Stimulated activated CD8-positive, alpha-beta memory T cell treated with anti-CD3 and anti-CD28 coated beads, Interleukin-15, amount 100 ng/mL, for 24 hours (primary cell): ENCODE measurements around the gene KRTAP6-2.

Source experiments
- DNase-seq: peaks from one replicate; pipeline ENCODE4 v3.0.0-alpha.2; 2020; ENCODE audit warnings: low read depth

The KRTAP6-2 gene, protein sequence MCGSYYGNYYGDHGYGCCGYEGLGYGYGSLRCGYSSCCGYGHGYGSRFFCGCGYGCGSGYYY

DNA sequence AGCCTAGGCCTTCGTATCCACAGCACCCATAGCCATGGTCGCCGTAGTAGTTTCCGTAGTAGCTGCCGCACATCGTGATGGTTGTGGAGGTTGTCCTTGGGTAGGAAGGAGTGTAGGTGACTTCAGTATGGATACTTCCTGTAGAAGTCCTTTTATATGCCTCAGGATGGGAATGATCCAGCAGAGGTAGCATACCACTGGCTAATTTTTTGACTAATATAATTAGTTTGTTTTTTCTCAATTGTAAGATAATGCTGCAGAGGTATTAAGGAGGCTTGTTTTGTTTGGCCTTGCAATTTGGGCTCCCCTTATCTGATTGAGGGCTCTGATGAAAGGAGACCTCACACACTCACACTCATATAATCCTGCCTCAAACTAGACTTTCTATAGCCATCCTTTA lies at the start of gene KRTAP6-2:
Gene KRTAP6-2, minus strand, starts transcription at position 101 of the 400 bp plus-strand sequence. Its CDS starts 28 bp downstream, at position 73.
- DNase-seq = no peak

DNA sequence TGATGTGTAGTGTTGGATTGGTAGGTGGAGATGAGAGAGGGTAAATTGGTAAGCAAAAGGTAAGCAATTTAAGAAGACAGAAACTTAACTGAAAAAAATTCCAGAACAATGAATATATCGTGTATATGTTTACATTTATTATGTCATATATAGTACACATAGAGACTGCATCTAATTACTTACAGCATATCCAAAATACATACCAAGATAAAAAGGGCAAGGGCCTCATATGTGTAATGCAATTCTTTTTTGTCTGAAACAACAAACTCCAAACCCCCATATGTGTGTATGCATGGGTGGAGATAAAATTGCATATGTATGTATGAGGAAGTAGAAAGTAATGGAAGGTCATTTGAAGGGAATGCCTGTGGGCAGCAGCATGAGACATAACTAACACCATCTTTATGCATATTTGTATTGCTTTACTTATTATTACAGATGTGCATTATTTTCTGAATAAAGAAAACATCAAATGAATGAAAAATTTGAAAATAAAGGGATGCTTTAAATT lies 48.3 kb upstream of the KRTAP6-2 start:
- DNase-seq = no peak

DNA sequence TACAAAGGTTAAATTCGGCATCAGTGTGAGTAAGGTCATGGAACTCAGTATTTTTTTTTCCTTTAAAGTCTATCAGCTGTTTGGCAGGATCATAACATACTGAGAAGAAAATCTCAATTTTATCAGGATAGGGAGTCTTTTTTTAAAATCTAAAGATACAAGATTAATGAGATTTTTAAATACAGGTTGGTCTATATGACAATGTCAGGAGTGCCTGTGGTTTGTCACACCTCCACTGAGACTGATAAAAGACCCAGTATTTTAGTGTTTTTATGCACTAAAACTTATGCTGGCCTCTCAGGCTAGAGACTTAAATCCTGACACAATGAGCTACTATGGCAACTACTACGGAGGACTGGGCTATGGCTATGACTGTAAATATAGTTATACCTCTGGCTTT lies 43.9 kb upstream of the KRTAP6-2 start, which contains the start of gene KRTAP20-3:
Gene KRTAP20-3, plus strand, starts transcription at position 301 of the 400 bp plus-strand sequence.
- DNase-seq = no peak

DNA sequence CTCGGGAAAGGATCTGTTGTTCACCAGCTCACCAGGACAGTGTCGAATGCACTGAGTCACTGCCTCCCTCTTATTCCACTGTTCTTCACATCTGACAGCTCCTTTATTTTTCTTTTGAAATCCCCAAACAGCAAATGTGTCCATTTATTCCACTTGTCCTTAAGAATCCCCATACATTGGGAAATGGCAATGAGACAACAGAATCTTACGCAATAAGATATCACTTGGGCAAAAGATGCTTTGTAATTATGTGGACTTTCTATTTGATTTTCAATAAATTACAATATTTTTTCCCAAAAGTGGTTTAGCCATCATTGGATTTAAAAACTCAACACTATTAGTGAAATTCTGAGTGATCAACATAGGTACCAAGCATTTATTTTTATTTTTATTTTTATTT lies 40.0 kb upstream of the KRTAP6-2 start:
- DNase-seq = no peak

DNA sequence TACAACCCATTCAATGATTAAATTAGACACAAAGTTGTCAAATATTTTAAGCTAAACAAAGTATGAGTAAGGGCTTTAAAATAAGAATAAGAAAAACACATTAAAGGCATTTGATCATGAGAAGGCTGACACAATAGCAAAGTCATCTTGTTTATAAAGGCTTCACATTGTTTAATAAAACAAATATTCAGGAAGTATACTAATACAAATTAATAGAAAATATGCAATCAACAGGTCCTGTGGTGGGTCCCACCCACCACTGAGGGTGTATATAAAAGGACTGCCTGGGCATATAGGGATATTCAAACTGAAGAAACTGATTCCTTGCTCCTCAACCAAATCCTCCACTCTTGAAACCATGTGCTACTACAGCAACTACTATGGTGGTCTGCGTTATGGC lies 36.2 kb upstream of the KRTAP6-2 start, which contains the start of gene KRTAP20-2:
Gene KRTAP20-2, plus strand, starts transcription at position 301 of the 400 bp plus-strand sequence. Its CDS starts 58 bp downstream, at position 359.
- no peak for DNase-seq

DNA sequence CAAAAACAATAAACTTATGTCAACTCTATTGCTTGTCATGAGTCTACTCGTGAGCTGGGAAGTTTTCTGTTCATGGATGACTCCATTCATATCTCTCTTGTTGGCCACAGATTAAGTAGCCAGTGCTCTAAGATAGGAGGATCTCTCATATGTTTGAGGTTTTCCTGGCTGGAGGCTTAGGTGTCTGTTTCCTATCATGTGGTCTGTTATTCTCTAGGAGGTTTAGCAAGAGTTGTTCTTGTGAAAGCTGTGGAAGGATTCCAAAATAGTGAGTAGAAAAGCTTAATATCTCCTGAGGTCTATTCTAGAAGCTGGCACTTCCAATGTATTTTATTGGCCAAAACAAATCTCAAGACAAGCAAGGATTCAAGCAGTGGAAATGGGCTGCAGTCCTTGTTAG lies 30.5 kb upstream of the KRTAP6-2 start:
- DNase-seq = no peak

DNA sequence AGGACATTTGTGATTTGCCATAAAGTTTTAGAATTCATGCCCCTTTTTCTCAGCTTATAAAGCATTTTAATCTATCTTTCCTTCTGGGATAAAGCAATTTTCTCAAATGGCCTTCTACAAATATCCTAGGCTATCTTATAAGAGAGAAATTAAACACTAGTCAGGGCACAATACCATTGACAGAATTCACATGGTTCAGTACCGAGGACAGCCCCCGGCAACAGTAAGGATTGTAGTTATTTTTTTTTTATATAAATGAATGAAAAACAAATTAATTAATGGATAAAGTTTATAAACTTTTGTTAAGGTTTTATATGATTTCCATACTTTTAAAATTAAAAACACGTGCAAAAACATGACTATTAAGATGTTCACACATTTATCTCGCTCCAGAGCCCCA lies 29.4 kb upstream of the KRTAP6-2 start:
- DNase-seq = no peak

DNA sequence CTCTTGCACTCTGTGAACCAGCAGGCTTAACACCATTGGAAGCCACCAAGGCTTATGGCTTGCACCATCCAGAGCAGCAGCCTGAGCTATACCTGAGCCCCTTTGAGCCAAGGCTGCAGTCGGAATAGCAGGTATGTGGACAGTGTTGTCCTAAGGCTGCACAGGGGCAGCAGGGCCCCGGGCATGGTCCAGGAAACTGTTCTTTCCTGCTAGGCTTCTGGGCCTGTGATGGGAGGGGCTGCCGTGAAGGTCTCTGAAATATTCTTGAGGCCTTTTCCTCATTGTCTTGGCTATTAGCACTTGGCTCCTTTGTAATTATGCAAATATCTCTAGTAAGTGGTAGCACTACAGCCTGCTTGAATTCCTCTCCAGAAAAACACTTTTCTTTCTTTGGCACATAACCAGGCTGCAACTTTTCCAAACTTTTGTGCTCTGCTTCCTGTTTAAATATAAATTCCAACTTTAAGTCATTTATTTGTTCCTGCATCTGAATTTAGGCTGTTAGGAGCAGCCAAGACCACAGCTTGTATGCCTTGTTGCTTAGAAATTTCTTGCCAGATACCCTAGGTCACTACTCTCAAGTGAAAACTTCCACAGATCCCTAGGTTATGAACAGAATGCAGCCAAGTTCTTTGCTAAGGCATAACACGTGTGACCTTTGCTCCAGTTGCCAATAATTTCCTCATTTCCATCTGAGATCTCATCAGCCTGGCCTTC lies 26.9 kb upstream of the KRTAP6-2 start:
- DNase-seq = no peak

DNA sequence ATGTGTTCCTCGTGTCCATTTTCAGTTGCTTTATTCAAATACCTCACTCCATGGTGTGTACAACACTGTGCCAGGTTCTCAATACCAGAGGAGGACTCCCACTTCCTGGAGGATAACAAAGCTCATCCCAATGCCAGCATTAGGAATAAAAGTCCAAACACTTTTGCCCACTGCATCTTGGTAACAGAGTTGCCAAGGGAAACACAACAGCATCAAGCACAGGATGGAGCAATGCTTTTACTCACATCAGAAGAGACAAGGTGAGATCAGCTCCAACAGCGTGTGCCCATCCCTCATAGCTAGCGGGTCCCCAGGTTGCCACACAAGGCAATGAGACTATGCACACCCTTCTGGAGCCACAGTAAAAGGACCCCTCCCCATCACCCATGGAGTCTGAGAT lies 24.7 kb upstream of the KRTAP6-2 start:
- DNase-seq = no peak

DNA sequence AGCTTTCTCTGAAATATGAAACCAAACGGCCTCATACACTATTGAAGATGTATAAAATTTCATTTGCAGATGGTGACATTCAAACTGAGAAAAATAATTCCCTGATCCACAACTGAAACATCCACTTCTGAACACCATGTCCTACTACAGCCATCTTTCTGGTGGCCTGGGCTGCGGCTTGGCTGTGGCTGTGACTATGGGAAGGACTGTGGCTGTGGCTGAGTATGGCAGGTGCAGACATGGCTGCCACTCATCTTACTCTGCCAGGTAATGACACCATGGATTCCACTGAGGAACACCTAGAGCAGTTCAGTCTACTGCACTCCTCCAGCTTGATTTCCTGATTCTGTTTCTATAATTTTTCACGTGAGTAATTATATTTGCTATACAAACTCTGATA lies 21.8 kb upstream of the KRTAP6-2 start, which contains the start of gene KRTAP20-4:
Gene KRTAP20-4, plus strand, starts transcription at position 106 of the 400 bp plus-strand sequence.
- no peak for DNase-seq

DNA sequence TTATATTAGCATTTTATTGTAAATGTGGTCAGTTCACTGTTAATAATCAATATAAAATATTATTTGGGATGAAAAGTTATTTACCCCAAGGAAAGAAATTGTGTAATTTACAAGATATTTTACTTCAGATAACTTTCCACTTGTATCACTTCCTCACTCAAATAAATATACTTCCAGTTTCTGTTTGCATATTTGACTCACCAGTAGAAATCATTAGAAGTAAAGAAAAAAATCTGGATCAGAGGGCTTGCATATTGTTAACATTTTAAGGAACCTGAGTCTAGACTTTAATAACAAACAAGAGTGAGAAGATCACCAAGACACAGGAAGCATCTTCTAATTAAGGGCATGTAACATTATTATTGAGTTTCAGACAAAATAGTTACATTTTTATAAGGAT lies 21.4 kb upstream of the KRTAP6-2 start:
- no peak for DNase-seq

DNA sequence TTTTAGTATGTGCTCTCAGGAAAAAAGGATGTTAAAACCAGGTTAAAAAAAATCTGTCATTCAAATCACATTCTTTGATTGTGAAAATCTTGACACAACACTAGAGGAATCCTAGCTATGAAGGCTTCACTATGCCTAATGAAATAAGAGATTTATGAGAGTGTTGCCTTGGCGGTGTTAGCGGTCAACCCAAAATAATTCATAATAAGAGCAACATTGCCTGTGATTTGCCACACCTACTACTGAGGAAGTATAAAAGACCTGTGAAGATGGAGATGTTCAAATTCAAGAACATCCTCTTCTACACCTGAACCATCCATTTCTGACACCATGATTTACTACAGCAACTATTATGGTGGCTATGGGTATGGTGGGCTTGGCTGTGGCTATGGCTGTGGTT lies 17.4 kb upstream of the KRTAP6-2 start, which contains the start of gene KRTAP20-1:
Gene KRTAP20-1, plus strand, starts transcription at position 301 of the 400 bp plus-strand sequence. Its CDS starts 30 bp downstream, at position 331.
- DNase-seq = no peak

DNA sequence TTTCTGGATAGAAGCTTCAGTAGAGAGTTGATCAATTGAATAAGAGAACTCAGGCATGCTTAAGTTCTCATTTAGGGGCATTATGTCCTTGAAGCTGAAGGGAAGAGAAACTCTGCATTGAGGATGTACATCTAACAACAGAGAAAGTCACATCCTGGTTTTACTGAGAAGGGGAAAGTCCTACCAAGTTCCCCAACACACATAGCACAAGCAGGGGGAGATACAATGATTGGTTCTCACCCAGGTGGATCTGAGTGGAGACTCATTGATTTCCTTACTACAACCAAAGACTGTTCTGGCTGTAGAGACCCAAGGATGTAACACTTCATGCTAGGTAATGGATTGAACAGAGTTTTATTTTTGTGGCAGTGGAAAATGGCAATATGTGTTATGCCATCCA lies 16.5 kb upstream of the KRTAP6-2 start:
- no peak for DNase-seq

DNA sequence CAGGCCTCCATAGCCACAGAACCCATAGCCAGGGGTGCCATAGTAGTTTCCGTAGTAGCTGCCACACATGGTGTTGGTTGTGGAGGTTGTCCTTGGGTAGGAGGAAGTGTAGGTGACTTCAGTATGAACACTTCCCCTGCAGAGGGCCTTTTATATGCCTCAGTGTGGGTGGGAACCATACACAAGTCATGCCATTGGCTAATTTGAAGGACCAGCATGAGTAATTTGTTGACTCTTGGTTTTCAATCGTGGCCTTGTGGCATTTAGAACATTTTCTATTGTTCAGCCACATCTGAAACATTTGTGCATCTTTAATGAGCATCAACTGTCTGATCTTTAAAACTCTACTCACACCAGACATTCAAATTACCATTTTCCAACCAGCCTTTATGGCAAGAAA lies 15.1 kb upstream of the KRTAP6-2 start, which contains the start of gene KRTAP6-1:
Gene KRTAP6-1, minus strand, starts transcription at position 95 of the 400 bp plus-strand sequence. Its CDS starts 26 bp downstream, at position 69.
- no peak for DNase-seq

DNA sequence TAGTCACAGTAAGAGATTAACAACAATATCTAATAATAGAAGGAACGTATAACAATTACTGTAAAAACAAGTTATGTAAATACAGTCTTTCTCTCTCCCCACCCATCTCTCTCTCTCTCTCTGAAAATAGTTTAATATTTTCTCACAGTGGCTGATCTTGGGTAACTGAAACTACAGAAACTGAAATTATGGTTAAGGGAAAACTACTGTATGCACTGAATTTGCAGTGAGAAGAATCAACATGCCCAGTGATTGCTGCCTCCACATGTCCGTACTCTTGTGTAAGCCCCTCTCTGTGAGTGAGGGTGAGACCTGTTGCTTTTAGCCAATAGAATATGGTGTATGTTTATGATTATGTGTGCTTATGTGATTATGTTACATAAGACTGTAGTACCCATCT lies 13.4 kb upstream of the KRTAP6-2 start:
- no peak for DNase-seq

DNA sequence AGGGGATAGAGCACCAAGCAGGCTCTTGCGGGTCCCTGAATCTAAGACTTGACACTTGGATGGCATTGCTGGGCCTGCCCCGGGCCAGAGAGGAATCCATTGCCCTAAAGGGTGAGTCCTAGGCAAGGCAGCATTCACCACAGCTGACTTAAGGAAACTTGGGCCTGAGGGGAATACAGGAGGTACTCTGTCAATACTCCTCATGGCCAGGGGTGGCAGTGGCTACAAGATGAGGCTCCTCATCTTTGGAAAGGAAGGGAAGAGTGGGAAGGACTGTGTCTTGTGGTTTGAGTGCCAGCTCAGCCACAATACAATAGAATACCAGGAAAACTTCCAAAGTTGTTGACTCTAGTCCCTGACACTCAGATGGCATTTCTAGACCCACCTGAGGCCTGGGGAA lies 7.3 kb upstream of the KRTAP6-2 start:
- no peak for DNase-seq

DNA sequence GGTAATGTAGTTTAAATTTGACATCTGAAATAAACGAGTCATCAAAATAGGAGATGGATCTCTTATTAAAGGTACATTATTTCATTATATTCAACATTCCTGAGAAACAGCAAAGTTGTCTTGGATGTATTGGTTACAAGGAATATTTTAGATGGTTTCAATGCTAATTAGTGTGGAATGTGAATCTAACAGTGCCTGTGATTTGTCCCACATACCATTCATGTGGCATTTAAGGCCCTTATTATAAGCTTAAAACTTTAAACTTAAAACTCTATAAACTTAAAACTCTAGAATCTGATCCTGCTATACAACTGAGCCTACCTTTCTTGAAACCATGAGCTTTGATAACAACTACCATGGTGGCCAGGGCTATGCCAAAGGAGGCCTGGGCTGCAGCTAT lies 2.1 kb upstream of the KRTAP6-2 start, which contains the start of gene KRTAP22-1:
Gene KRTAP22-1, plus strand, starts transcription at position 301 of the 400 bp plus-strand sequence.
- DNase-seq = no peak

DNA sequence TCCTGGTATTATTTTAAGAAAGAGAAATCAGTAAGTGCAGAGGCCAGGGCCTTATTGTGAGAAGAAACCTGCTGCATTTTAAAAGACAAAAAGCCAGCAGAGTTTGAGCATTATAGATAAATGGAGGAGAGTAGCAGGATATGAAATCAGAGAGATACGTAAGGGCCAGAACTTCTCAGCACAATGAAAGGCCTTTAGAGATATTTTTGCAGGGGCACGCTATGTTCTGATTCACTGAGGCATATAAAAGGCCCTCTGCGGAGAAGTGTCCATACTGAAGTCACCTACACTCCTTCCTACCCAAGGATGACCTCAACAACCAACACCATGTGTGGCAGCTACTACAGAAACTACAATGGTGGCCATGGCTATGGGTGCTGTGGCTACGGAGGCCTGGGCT lies 6.6 kb downstream of the KRTAP6-2 start, which contains the start of gene KRTAP6-3:
Gene KRTAP6-3, plus strand, starts transcription at position 301 of the 400 bp plus-strand sequence. Its CDS starts 6 bp downstream, at position 307.
- DNase-seq = no peak

DNA sequence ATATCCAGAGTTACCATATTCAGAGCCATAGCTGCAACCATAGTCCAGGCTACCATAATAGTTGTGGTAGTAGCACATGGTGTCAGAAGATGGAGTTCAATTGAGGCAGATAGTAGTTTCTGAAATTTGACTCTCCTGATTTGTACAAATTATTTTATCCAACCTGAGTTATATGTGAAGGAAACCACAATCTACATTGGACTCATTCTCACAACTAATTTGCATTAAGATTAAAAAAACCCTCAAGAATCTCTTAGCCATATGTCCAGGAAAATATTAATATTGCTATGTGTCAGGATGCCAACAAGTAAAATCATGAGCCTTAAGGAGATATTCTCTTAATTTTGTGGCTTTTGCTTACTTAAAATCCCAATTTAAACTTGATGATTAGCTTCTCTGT lies 8.4 kb downstream of the KRTAP6-2 start, which contains the start of gene KRTAP22-2:
Gene KRTAP22-2, minus strand, starts transcription at position 101 of the 400 bp plus-strand sequence.
- DNase-seq = no peak

DNA sequence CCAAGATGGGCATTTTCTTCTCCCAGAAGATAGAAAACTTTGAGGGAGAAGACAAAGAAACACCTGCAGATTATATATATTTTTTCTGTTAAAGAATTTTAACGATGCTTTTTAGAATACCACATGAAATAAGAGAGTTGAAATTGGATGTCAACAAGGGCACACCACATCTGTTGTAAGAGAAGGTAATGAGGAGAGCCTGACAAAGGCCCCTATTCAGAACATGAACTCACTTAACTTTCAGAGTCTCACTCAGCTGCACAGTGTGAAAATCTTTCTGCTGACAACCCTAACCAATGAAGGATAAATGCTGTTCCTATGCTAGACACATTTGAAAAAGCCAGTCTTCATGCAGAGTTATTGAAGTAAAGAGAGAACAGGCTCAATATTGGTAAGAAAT lies 15.8 kb downstream of the KRTAP6-2 start:
- no peak for DNase-seq

DNA sequence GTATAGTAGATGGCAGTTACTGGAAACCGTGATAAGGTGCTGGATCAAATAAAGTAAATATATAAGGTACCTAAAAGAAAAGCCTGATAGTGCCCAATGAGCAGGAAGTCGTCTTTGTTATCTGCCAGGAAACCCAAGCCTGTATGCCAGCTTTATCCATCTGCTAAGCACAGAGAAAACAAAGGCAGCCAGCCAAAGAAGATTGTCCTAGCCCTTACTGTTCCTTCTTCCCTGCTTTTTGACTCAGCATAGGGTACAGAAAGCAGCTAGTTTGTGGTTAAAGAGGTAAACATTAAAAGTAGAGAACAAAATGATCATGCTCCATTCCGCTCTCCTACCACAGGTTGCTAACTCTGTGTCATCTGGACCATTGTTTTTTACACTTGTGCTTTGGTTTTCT lies 18.6 kb downstream of the KRTAP6-2 start:
- no peak for DNase-seq

DNA sequence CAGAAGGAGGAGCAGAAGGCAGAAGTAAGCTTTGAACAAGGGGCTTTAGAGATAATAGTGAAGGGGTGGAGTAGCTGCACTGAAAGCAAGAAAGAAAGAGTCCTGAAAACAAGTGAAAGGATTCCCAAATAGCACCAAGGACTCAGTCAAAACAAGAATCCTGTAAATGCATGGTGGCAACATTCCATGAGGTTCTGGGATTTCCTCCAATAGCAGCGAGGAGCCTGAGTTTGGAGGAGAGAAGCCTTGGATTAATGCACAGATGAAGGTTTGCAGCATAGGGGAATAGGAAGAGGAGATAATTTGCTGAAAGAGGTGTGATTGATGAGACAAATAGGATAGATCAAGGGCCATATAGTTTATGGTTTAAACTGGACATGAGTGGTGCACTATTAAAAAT lies 19.4 kb downstream of the KRTAP6-2 start:
- DNase-seq = no peak

DNA sequence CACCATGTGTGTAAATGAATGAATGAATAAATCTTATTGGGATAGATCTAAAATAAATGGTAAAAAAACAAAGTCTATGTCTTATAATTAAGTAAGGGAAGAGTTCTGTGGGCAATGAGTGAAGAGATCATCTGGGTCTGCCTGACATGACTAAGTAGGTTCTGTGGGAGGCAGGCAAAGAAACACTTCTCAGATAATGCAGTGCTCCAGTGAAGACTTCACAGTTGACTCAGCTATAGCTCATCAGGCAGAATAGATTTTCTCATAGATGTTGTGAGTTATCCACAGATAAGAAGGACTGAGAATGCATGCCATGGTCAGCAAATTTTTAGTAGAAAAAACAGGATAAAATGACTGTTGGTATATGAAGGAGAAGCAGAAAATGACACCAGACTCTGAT lies 20.9 kb downstream of the KRTAP6-2 start:
- DNase-seq = no peak
